ENCODE data around the gene LRRC31.

The LRRC31 gene

GRCh38 chr3:169812332-169813235, 57.2 kb downstream of the LRRC31 start, which contains the start of the genes LRRC34 and LRRIQ4:
Gene LRRC34 (minus strand): TSS chr3:169812904. CDS start chr3:169812548, 356 bp downstream.
Gene LRRIQ4 (plus strand): TSS chr3:169812870. CDS start chr3:169821922, 9,052 bp downstream.
- DNase-seq: peak; percentile 85

GRCh38 chr3:169811631-169812331, 58.0 kb downstream of the LRRC31 start:
- no peak for DNase-seq

- DNase-seq: no peak
Measured at GRCh38 chr3:169809230-169809795, 60.4 kb downstream of the LRRC31 start.

- no peak for DNase-seq
Measured at GRCh38 chr3:169804681-169805080, 65.1 kb downstream of the LRRC31 start.

- no peak for DNase-seq
Measured at GRCh38 chr3:169792359-169792758, 77.4 kb downstream of the LRRC31 start.

GRCh38 chr3:169790687-169791429, 78.9 kb downstream of the LRRC31 start:
- no peak for DNase-seq

- DNase-seq: no peak
Measured at GRCh38 chr3:169790219-169790618, 79.5 kb downstream of the LRRC31 start.
